DND-41 (cell line): ENCODE measurements around the gene TFEB.

Source experiments
- ATAC-seq: fragments of 200-7000 bp; cut with Tn5 transposase; 3 replicates; pipeline ENCODE4 v1.9.1; 2021; ENCODE audit warnings: low read depth; ENCODE audit not compliant: insufficient read depth
- DNase-seq: peaks from one replicate; pipeline ENCODE4 v3.0.0-alpha.2; 2020
- H2AFZ ChIP-seq: 2 replicates; pipeline ENCODE4 v1.6.0; 2012; ENCODE audit warnings: low read depth, low read length
- H3K27ac ChIP-seq: 2 replicates; pipeline ENCODE4 v1.5.1; 2012; ENCODE audit warnings: low read length, inconsistent platforms
- H3K27me3 ChIP-seq: fragments of 200-600 bp; sonication (generic); 2 replicates; pipeline ENCODE4 v1.6.0; 2012; ENCODE audit warnings: low read length, mild to moderate bottlenecking, inconsistent platforms; ENCODE audit not compliant: insufficient read depth, poor library complexity
- H3K36me3 ChIP-seq: 2 replicates; pipeline ENCODE4 v1.5.1; 2012; ENCODE audit warnings: low read length, inconsistent platforms; ENCODE audit not compliant: insufficient read depth
- H3K4me1 ChIP-seq: 2 replicates; pipeline ENCODE4 v1.5.1; 2012; ENCODE audit warnings: mild to moderate bottlenecking, low read length; ENCODE audit not compliant: insufficient read depth
- H3K4me2 ChIP-seq: 2 replicates; pipeline ENCODE4 v1.6.0; 2012; ENCODE audit warnings: mild to moderate bottlenecking, moderate library complexity, low read length, inconsistent platforms; ENCODE audit not compliant: insufficient read depth
- H3K4me3 ChIP-seq, 2 experiments: fragments of 200-600 bp in 1 of 2; shearing (Covaris generic) in 1 of 2; 2 replicates each; pipeline ENCODE4 v1.5.1; 2012 to 2016; ENCODE audit warnings: inconsistent platforms in 2 of 2, low read length in 2 of 2, mild to moderate bottlenecking in 2 of 2, low read depth in 1 of 2, moderate library complexity in 1 of 2
- H3K79me2 ChIP-seq: 2 replicates; pipeline ENCODE4 v1.6.0; 2012; ENCODE audit warnings: low read length, inconsistent platforms; ENCODE audit not compliant: insufficient read depth
- H3K9ac ChIP-seq: 2 replicates; pipeline ENCODE4 v1.6.0; 2012; ENCODE audit warnings: low read depth, mild to moderate bottlenecking, inconsistent platforms, low read length, moderate library complexity
- H3K9me3 ChIP-seq: 2 replicates; pipeline ENCODE4 v1.5.1; 2012; ENCODE audit warnings: low read length, moderate library complexity, mild to moderate bottlenecking, inconsistent platforms; ENCODE audit not compliant: insufficient read depth, severe bottlenecking
- H4K20me1 ChIP-seq: 2 replicates; pipeline ENCODE4 v1.6.0; 2012; ENCODE audit warnings: low read length; ENCODE audit not compliant: insufficient read depth
- EZH2 ChIP-seq: IDR thresholded peaks from 3 replicates; pipeline ENCODE4 v1.6.1; 2012; ENCODE audit warnings: borderline replicate concordance, low read depth, mild to moderate bottlenecking, moderate library complexity, low read length, inconsistent platforms; ENCODE audit not compliant: severe bottlenecking
- TF ChIP-seq, protein P1 (sequence below): IDR thresholded peaks from 2 replicates; pipeline ENCODE4 v1.5.1; 2012; ENCODE audit warnings: borderline replicate concordance, low read length, moderate library complexity, mild to moderate bottlenecking; ENCODE audit not compliant: poor library complexity, severe bottlenecking; ENCODE audit errors: extremely low read depth

Gene TFEB

DNA sequence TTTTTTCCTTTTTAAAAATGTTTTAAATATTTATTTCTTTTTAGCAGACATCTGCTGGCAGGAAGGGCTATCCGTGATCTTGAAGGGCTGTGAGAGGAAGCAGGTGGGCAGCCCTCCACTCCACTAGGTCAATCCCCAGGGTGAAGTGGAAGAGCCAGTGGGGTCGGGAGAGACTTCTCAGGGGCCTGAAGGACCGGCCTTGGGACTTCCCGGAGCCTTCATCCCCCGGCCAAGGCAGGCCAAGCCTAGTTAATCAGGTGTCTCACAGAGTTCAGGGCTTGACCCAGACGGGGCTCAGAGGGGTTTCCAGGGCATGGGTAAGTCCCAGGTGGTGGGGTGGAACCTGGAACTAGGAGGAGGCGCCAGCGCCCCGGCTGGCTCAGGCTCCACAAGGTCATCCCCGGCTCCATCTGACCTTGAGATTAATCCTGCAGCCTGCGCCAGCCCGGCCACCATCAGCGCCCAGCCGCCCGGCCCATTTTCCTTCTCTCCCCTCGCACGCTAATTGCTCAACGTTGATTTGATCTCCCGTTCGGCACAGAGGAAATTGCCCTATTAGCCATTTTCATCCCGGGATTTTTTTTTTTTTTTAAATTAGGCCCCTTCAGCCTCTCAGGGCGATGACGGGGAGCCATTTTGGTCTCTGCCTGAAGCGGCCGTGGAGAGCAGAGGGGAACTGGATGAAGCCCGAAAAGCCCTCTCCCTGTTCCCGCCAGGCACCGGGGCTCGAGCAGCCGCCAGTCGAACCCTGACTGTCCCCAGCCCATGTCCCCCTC lies 52.7 kb downstream of the TFEB start:
- Histone ChIP-seq H3K4me2 (no peak overlapping the region), H3K4me3 (no peak overlapping the region), H3K27ac (no peak overlapping the region), H3K9ac (no peak overlapping the region), H4K20me1 (no peaks in the 10 kb centered on the region), H3K4me1 (peaks cover 18% of the 10 kb centered on the region), H3K36me3 (peaks cover 4% of the 10 kb centered on the region; the same call in 1 of the 2 replicates), H3K79me2 (no peaks in the 10 kb centered on the region), H2AFZ (peak overlapping the region; percentile 53; the same call in 1 of the 2 replicates), H3K9me3 (no peaks in the 10 kb centered on the region), H3K27me3 (no peaks in the 10 kb centered on the region)
- ATAC-seq (no peak), DNase-seq (no peak)
- TF ChIP-seq EZH2: no peak
- TF ChIP-seq, protein P1, sequence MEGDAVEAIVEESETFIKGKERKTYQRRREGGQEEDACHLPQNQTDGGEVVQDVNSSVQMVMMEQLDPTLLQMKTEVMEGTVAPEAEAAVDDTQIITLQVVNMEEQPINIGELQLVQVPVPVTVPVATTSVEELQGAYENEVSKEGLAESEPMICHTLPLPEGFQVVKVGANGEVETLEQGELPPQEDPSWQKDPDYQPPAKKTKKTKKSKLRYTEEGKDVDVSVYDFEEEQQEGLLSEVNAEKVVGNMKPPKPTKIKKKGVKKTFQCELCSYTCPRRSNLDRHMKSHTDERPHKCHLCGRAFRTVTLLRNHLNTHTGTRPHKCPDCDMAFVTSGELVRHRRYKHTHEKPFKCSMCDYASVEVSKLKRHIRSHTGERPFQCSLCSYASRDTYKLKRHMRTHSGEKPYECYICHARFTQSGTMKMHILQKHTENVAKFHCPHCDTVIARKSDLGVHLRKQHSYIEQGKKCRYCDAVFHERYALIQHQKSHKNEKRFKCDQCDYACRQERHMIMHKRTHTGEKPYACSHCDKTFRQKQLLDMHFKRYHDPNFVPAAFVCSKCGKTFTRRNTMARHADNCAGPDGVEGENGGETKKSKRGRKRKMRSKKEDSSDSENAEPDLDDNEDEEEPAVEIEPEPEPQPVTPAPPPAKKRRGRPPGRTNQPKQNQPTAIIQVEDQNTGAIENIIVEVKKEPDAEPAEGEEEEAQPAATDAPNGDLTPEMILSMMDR: no peak

DNA sequence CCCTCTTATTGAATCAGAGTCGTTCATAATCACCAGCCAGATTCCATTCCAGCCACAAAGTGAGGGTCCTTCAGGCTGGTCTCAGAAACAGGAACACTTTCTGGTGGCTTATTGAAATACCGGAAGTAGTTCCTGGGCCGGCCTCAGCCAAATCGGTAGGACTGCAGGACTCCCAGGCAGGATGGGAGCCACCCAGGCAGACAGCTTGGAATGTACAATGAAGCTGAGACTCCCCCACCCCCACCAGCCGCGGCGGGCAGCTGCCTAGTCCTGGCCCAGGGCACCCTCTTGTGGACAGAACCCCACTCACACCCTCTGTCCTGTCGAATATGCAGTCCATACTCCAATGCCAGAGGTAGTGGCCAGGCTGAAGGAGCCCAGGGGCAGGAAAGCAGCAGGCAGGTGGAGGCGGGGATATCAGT lies 53.3 kb downstream of the TFEB start:
- H3K9me3 ChIP-seq: no peaks in the 10 kb centered on the region
- H2AFZ ChIP-seq: no peak overlapping the region
- DNase-seq (peak; percentile 74), ATAC-seq (peak; percentile 59)
- H3K4me2 ChIP-seq: no peak overlapping the region
- H3K27ac ChIP-seq: no peak overlapping the region
- no peaks in the 10 kb centered on the region for H3K79me2 ChIP-seq
- no peaks in the 10 kb centered on the region for H3K27me3 ChIP-seq
- no peaks in the 10 kb centered on the region for H4K20me1 ChIP-seq
- H3K4me1 ChIP-seq: peaks cover 18% of the 10 kb centered on the region
- no peak overlapping the region for H3K4me3 ChIP-seq
- H3K9ac ChIP-seq: no peak overlapping the region
- peaks cover 4% of the 10 kb centered on the region; the same call in 1 of the 2 replicates for H3K36me3 ChIP-seq
- TF ChIP-seq, protein P1: peak; percentile 78
- TF ChIP-seq EZH2: no peak

DNA sequence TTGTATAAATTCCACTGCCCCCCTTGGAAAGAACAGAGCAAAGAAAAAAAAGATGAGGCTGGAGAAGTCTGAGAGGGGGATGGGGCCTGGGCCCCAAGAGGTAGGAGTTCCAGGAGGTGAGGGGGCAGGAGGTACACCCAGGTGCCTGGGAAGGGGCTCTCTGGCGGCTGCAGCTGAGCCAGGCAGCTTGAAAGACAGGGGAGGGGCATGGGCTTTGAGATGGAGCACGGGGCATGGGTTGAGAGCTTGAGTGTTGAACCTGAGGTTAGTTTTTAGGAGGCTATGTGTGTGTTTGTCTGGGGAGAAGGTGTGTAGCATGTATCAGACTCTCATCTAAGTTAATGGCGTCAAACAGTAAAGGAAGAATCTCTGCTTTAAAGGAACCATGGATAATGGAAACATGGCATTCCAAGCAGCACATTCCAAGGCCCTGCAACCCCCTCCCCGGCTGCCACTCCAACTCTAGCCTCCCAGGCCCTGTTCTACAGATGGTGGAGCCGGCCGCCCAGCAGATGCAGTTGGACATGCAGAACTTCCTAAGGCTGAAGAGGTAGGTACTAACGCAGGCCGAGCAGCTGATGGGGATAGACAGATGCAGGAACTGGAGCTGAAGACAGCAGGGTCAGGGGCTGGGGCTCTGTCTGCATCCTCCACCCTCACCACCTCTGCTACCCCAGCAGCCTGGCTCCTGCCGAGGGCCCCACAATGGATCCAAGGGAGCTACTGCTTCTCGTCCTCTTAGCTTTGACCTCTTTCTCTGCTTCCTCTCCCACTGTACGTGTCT lies 55.0 kb downstream of the TFEB start:
- H3K27ac ChIP-seq: no peak overlapping the region
- H3K9ac ChIP-seq: no peak overlapping the region
- H3K4me2 ChIP-seq: no peak overlapping the region
- H3K4me3 ChIP-seq: no peak overlapping the region
- ATAC-seq (0 out of 3 replicates have a peak, but pooled peaks have one; percentile 22), DNase-seq (peak; percentile 55)
- H3K4me1 ChIP-seq: peaks cover 18% of the 10 kb centered on the region
- H3K79me2 ChIP-seq: no peaks in the 10 kb centered on the region
- H4K20me1 ChIP-seq: no peaks in the 10 kb centered on the region
- H3K36me3 ChIP-seq: no peaks in the 10 kb centered on the region
- H3K9me3 ChIP-seq: no peaks in the 10 kb centered on the region
- H2AFZ ChIP-seq: no peak overlapping the region
- H3K27me3 ChIP-seq: no peaks in the 10 kb centered on the region
- TF ChIP-seq, protein P1: no peak
- TF ChIP-seq EZH2: no peak
